Liver (tissue), 9 donors: Measurements from ENCODE around the gene TTC7B. TPM values are rescaled to one million over a fixed set of nuclear protein-coding genes. Genes with fewer than 3 reads are reported as not detected.

Source experiments
- DNase-seq: peaks from one replicate; pipeline ENCODE4 v3.0.0-alpha.2; 2017; ENCODE audit warnings: low spot score
- H3K27ac ChIP-seq, 2 donors: one replicate each; pipeline ENCODE4 v1.7.0; 2013; ENCODE audit warnings: inconsistent platforms in 2 of 2, low read length in 2 of 2, control low read depth in 1 of 2, low read depth in 1 of 2, mild to moderate bottlenecking in 1 of 2
- H3K27me3 ChIP-seq, 4 donors: one replicate each; pipeline versions ENCODE4 v1.6.1 to v1.7.0; 2013; ENCODE audit warnings: low read length in 3 of 4, inconsistent platforms in 1 of 4, mild to moderate bottlenecking in 1 of 4, moderate library complexity in 1 of 4; ENCODE audit not compliant: control insufficient read depth in 4 of 4, insufficient read depth in 4 of 4
- H3K36me3 ChIP-seq, 4 donors: one replicate each; pipeline versions ENCODE4 v1.6.1 to v1.7.0; 2013; ENCODE audit warnings: low read length in 3 of 4, mild to moderate bottlenecking in 3 of 4, low read depth in 1 of 4, moderate library complexity in 1 of 4; ENCODE audit not compliant: control insufficient read depth in 4 of 4, insufficient read depth in 3 of 4
- H3K4me1 ChIP-seq, 4 donors: one replicate each; pipeline versions ENCODE4 v1.6.1 to v1.7.0; 2013; ENCODE audit warnings: low read length in 3 of 4, mild to moderate bottlenecking in 3 of 4, moderate library complexity in 1 of 4; ENCODE audit not compliant: control insufficient read depth in 4 of 4, insufficient read depth in 4 of 4
- H3K4me3 ChIP-seq, 3 donors: one replicate each; pipeline versions ENCODE4 v1.6.1 to v1.7.0; 2013; ENCODE audit warnings: low read length in 3 of 3, control low read depth in 1 of 3, low read depth in 1 of 3, mild to moderate bottlenecking in 1 of 3
- H3K9ac ChIP-seq, 2 donors: one replicate each; pipeline ENCODE4 v1.7.0; 2013; ENCODE audit warnings: low read length in 2 of 2, mild to moderate bottlenecking in 2 of 2, moderate library complexity in 2 of 2, control low read depth in 1 of 2, low read depth in 1 of 2
- H3K9me3 ChIP-seq, 4 donors: one replicate each; pipeline versions ENCODE4 v1.6.1 to v1.7.0; 2013; ENCODE audit warnings: low read length in 3 of 4; ENCODE audit not compliant: control insufficient read depth in 4 of 4
- ATF3 ChIP-seq: IDR thresholded peaks from 2 replicates; pipeline ENCODE4 v1.6.1; 2016; ENCODE audit warnings: antibody characterized with exemption
- EGR1 ChIP-seq, 2 donors: IDR thresholded peaks; 2 replicates each; pipeline ENCODE4 v1.6.1; 2016 to 2018; ENCODE audit warnings: antibody characterized with exemption in 2 of 2, low read depth in 2 of 2
- FOXA1 ChIP-seq: IDR thresholded peaks from 2 replicates; pipeline ENCODE4 v1.6.1; 2016; ENCODE audit warnings: antibody characterized with exemption
- FOXA2 ChIP-seq: IDR thresholded peaks from 2 replicates; pipeline ENCODE4 v1.6.1; 2016; ENCODE audit warnings: antibody characterized with exemption
- GABPA ChIP-seq, 2 donors: IDR thresholded peaks in 1 of 2; conservative IDR thresholded peaks in 1 of 2; 2 replicates each; pipeline ENCODE4 v1.6.1; 2016; ENCODE audit warnings: antibody characterized with exemption in 2 of 2, mild to moderate bottlenecking in 1 of 2, moderate library complexity in 1 of 2
- HNF4A ChIP-seq, 2 donors: conservative IDR thresholded peaks; 2 replicates each; pipeline ENCODE4 v1.6.1; 2016; ENCODE audit warnings: antibody characterized with exemption in 2 of 2, mild to moderate bottlenecking in 2 of 2
- HNF4G ChIP-seq: IDR thresholded peaks from 2 replicates; pipeline ENCODE4 v1.6.1; 2016; ENCODE audit warnings: antibody characterized with exemption
- JUND ChIP-seq, 2 donors: IDR thresholded peaks; 2 replicates each; pipeline ENCODE4 v1.6.1; 2016; ENCODE audit warnings: antibody characterized with exemption in 2 of 2
- MAX ChIP-seq: IDR thresholded peaks from 2 replicates; pipeline ENCODE4 v1.6.1; 2016; ENCODE audit warnings: antibody characterized with exemption
- NR2F2 ChIP-seq: IDR thresholded peaks from 2 replicates; pipeline ENCODE4 v1.6.1; 2016; ENCODE audit warnings: antibody characterized with exemption
- RAD21 ChIP-seq, 2 donors: IDR thresholded peaks; 2 replicates each; pipeline ENCODE4 v1.6.1; 2016; ENCODE audit warnings: antibody characterized with exemption in 2 of 2, mild to moderate bottlenecking in 2 of 2
- RXRA ChIP-seq, 2 donors: IDR thresholded peaks; 2 replicates each; pipeline ENCODE4 v1.6.1; 2017 to 2018; ENCODE audit warnings: antibody characterized with exemption in 2 of 2, mild to moderate bottlenecking in 1 of 2
- SP1 ChIP-seq: IDR thresholded peaks from 2 replicates; pipeline ENCODE4 v1.6.1; 2018; ENCODE audit warnings: antibody characterized with exemption, mild to moderate bottlenecking
- TAF1 ChIP-seq: conservative IDR thresholded peaks from 2 replicates; pipeline ENCODE4 v1.6.1; 2016; ENCODE audit warnings: antibody characterized with exemption, mild to moderate bottlenecking
- YY1 ChIP-seq: IDR thresholded peaks from 2 replicates; pipeline ENCODE4 v1.6.1; 2016; ENCODE audit warnings: antibody characterized with exemption, mild to moderate bottlenecking
- ZBTB33 ChIP-seq: IDR thresholded peaks from 2 replicates; pipeline ENCODE4 v1.6.1; 2016; ENCODE audit warnings: antibody characterized with exemption
- WGBS: extraction: QIAGEN DNeasy Blood & Tissue Kit; methylation state at CpG from one replicate; pipeline ENCODE4 v1.1.7; 2013; 5-methylcytosine and 5-hydroxymethylcytosine counted together
- polyA plus RNA-seq, 2 donors: library from polyadenylated mRNA; stranded (reverse) in 1 of 2; unstranded in 1 of 2; fragments of 200-250 nt in 1 of 2; fragments of >200 nt in 1 of 2; fragmentation: Nextera tagmentation in 1 of 2; extraction: Ambion mirVana in 1 of 2; gene quantifications; one replicate each; pipeline versions ENCODE4 v1.2.1 to v1.2.3, GENCODE V29; 2013 to 2015
- total RNA-seq, 2 donors: library from RNA; depleted of rRNA; stranded (reverse); fragments of >200 nt; gene quantifications; one replicate each; pipeline ENCODE4 v1.2.3, GENCODE V29; 2014
- TF ChIP-seq, protein P1 (sequence below): fragments of 150-350 bp; IDR thresholded peaks from 2 replicates; pipeline ENCODE4 v1.5.1; 2017; ENCODE audit warnings: improper control_type of control experiment, low read depth, low read length; ENCODE audit not compliant: missing input control
- TF ChIP-seq, protein P2 (sequence below): IDR thresholded peaks from 2 replicates; pipeline ENCODE4 v1.6.1; 2016; ENCODE audit warnings: antibody characterized with exemption, mild to moderate bottlenecking
- donor health status: healthy.
- donor health status: healthy.
- donor health status: healthy.
- donor health status: healthy.
- donor health status: healthy.

TTC7B gene
- total and polyA plus RNA-seq, 4 donors, result 9.1 to 31.0 (median 12.5) TPM

GRCh38 chr14:90611936-90612335 is 204.3 kb downstream of the TTC7B start (continued):
- TF ChIP-seq, protein P1, sequence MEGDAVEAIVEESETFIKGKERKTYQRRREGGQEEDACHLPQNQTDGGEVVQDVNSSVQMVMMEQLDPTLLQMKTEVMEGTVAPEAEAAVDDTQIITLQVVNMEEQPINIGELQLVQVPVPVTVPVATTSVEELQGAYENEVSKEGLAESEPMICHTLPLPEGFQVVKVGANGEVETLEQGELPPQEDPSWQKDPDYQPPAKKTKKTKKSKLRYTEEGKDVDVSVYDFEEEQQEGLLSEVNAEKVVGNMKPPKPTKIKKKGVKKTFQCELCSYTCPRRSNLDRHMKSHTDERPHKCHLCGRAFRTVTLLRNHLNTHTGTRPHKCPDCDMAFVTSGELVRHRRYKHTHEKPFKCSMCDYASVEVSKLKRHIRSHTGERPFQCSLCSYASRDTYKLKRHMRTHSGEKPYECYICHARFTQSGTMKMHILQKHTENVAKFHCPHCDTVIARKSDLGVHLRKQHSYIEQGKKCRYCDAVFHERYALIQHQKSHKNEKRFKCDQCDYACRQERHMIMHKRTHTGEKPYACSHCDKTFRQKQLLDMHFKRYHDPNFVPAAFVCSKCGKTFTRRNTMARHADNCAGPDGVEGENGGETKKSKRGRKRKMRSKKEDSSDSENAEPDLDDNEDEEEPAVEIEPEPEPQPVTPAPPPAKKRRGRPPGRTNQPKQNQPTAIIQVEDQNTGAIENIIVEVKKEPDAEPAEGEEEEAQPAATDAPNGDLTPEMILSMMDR, result no peak
- peak in 1 of 2 donors; percentile 9 for TF ChIP-seq RAD21 (IDR thresholded peaks at IDR 0.05)

- no peak for DNase-seq
- TF ChIP-seq EGR1 (IDR thresholded peaks at IDR 0.05; ENCODE audit: low read depth in 2 of 2), result no peak
- no peak for TF ChIP-seq JUND (IDR thresholded peaks at IDR 0.05)
- TF ChIP-seq ATF3, result no peak
- TF ChIP-seq YY1, result no peak
- TF ChIP-seq TAF1, result no peak
- no peak for TF ChIP-seq FOXA2
- TF ChIP-seq, protein P2, sequence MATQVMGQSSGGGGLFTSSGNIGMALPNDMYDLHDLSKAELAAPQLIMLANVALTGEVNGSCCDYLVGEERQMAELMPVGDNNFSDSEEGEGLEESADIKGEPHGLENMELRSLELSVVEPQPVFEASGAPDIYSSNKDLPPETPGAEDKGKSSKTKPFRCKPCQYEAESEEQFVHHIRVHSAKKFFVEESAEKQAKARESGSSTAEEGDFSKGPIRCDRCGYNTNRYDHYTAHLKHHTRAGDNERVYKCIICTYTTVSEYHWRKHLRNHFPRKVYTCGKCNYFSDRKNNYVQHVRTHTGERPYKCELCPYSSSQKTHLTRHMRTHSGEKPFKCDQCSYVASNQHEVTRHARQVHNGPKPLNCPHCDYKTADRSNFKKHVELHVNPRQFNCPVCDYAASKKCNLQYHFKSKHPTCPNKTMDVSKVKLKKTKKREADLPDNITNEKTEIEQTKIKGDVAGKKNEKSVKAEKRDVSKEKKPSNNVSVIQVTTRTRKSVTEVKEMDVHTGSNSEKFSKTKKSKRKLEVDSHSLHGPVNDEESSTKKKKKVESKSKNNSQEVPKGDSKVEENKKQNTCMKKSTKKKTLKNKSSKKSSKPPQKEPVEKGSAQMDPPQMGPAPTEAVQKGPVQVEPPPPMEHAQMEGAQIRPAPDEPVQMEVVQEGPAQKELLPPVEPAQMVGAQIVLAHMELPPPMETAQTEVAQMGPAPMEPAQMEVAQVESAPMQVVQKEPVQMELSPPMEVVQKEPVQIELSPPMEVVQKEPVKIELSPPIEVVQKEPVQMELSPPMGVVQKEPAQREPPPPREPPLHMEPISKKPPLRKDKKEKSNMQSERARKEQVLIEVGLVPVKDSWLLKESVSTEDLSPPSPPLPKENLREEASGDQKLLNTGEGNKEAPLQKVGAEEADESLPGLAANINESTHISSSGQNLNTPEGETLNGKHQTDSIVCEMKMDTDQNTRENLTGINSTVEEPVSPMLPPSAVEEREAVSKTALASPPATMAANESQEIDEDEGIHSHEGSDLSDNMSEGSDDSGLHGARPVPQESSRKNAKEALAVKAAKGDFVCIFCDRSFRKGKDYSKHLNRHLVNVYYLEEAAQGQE, result no peak
- TF ChIP-seq RXRA (IDR thresholded peaks at IDR 0.05), result no peak
- H3K27me3 ChIP-seq, result no peaks in the 10 kb centered on the region
- no peak overlapping the region for H3K9ac ChIP-seq
- peak overlapping the region in 1 of 2 donors; percentile 44 for H3K27ac ChIP-seq
- no peaks in the 10 kb centered on the region for H3K4me1 ChIP-seq
- WGBS, result 85% methylated on average over 7 of the region's 7 CpGs
- peaks cover 0 to 21% (median 6%) of the 10 kb centered on the region in 4 donors for H3K36me3 ChIP-seq
- no peaks in the 10 kb centered on the region for H3K9me3 ChIP-seq
- H3K4me3 ChIP-seq, result no peak overlapping the region
Observed at GRCh38 chr14:90611501-90611900, 204.7 kb downstream of the TTC7B start.

DNA sequence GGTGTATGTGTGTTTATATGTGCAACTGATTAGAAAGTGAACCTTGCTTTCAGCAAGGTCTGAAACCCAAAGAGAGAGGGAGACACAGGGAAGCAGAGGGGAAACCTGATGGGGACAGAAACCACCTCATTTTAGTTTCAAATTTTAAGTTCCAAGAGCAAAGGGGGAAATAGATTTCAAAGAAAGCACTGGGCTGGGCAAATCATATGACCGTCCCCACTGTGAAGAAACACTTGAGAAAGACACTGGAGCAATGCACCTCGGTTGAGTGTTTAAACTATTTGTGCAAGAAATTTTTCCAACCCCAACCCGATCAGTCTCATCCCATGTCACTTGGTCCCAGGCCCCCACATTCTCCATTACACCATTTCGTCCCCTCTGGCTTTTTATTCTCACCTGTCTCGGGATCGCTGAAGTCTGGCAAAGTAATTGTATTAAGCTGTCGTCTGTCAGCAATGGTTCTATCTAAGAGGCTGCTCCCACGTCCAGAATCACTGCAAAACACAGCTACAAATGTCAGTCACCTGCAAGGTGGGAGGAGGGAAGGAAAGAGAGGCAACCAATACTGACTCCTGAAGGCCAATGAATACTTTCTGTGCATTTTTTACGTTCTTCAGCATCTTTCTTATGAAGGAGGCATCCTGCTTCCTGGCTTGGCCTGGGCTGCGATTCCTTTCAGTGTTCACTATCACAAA is 205.7 kb downstream of the TTC7B start:
- H3K9ac ChIP-seq, result no peak overlapping the region
- H3K4me3 ChIP-seq, result no peak overlapping the region
- H3K27ac ChIP-seq, result no peak overlapping the region
- no peaks in the 10 kb centered on the region for H3K27me3 ChIP-seq
- no peak for DNase-seq
- H3K4me1 ChIP-seq, result no peaks in the 10 kb centered on the region
- peaks cover 0 to 21% (median 6%) of the 10 kb centered on the region in 4 donors for H3K36me3 ChIP-seq
- H3K9me3 ChIP-seq, result no peaks in the 10 kb centered on the region
- 89% methylated on average over 10 of the region's 10 CpGs for WGBS
- TF ChIP-seq ATF3, result no peak
- TF ChIP-seq MAX, result no peak
- TF ChIP-seq SP1, result no peak
- TF ChIP-seq GABPA (IDR thresholded peaks at IDR 0.05 in 1 of 2, conservative IDR thresholded peaks at IDR 0.05 in 1 of 2), result no peak
- no peak for TF ChIP-seq EGR1 (IDR thresholded peaks at IDR 0.05; ENCODE audit: low read depth in 2 of 2)
- no peak for TF ChIP-seq HNF4G
- TF ChIP-seq FOXA1, result no peak
- no peak for TF ChIP-seq RAD21 (IDR thresholded peaks at IDR 0.05)
- TF ChIP-seq ZBTB33, result no peak
- no peak for TF ChIP-seq TAF1
- TF ChIP-seq NR2F2, result no peak
- TF ChIP-seq, protein P2, result no peak
- no peak for TF ChIP-seq JUND (IDR thresholded peaks at IDR 0.05)
- no peak for TF ChIP-seq HNF4A (conservative IDR thresholded peaks at IDR 0.05)
- TF ChIP-seq RXRA (IDR thresholded peaks at IDR 0.05), result no peak
